ENCODE results near the gene KIAA0040. TPM values are rescaled to one million over a fixed set of nuclear protein-coding genes. Genes with fewer than 3 reads are reported as not detected.

KIAA0040 gene
- total and polyA plus RNA-seq, 8 donors = 17.6 to 42.9 (median 21.9) TPM

DNA sequence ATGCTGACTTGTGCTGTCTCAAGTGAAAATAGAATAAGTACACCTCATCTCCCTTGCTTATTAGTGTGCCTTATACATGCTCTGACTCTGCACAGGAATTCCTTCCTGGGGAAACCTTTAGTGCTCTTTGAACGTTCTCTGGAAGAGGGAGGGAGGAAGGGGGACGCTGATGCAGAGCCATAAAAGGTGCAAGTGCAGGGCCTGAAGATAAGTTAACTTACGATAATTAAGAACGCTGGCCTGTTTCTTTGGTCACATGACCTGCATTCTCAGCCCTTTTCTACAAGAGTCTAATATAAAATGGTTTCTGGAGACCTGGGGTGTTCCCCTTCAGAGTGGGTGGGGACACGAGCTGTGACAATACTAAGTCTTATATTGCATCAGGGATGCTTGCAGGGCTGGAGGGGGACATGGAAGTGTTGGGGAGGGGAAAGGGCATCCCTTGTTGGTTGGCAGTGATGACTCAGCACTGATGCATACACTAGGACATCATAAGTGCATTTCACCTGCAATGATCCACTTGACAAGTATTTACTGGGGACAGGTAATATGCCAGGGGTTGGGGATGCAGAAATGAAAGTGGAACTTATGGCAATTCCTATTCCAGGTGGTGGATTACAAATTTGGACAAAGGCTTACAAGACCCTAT lies 26.3 kb upstream of the KIAA0040 start:
- no peak for ATAC-seq
- TF ChIP-seq, protein P1, sequence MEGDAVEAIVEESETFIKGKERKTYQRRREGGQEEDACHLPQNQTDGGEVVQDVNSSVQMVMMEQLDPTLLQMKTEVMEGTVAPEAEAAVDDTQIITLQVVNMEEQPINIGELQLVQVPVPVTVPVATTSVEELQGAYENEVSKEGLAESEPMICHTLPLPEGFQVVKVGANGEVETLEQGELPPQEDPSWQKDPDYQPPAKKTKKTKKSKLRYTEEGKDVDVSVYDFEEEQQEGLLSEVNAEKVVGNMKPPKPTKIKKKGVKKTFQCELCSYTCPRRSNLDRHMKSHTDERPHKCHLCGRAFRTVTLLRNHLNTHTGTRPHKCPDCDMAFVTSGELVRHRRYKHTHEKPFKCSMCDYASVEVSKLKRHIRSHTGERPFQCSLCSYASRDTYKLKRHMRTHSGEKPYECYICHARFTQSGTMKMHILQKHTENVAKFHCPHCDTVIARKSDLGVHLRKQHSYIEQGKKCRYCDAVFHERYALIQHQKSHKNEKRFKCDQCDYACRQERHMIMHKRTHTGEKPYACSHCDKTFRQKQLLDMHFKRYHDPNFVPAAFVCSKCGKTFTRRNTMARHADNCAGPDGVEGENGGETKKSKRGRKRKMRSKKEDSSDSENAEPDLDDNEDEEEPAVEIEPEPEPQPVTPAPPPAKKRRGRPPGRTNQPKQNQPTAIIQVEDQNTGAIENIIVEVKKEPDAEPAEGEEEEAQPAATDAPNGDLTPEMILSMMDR (IDR thresholded peaks at IDR 0.05) = no peak
- Histone ChIP-seq H3K27me3 (no peaks in the 10 kb centered on the region), H3K36me3 (no peaks in the 10 kb centered on the region), H3K4me3 (no peak overlapping the region), H3K9me3 (no peaks in the 10 kb centered on the region), H3K4me1 (peaks cover 8 to 11% of the 10 kb centered on the region in 2 donors), H3K27ac (no peak overlapping the region)
- intact Hi-C loops (cut with DNase I) = no loop called here
- no peak for DNase-seq

DNA sequence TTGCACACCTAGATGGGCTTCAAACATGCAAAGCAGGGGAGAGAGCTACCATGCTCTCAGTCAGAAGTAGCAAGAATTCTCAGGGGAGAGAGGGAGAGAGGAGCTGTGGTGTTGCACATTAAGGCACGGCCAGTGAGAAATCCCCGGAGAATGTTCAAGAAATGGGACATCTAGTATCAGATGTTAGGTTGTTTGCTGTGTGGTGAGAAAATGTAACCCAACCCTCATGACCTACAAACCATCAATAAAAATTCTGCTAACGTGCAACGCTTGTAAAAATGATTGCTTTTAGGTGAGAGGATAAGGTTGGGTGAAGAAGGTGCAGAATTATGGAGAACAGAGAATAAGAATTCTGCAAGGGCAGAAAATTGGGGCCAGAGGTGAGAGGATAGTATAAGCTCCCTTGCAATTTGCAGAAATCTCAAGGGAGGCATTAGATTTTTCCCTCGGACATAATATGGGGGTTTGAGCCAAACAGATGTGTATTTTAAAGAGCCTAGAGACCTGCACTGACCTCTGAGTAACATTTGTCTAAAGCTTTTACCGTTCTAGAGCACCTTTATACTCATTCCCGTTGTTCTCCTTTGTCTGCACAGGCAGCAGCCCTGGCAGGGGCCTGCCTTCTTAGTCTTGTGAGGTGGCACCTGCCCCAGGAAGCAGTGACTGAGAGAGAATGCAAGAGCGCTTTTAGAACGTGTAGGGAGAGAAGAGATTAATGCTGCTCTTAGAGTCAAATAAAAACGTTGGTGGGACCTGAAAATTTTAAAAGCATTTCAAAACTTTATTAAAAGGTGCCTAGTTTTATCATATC lies 25.4 kb upstream of the KIAA0040 start:
- ATAC-seq (no peak), DNase-seq (no peak)
- TF ChIP-seq, protein P1 (IDR thresholded peaks at IDR 0.05) = no peak
- Histone ChIP-seq H3K27ac (no peak overlapping the region), H3K4me1 (peaks cover 8 to 11% of the 10 kb centered on the region in 2 donors), H3K9me3 (peaks cover 0 to 2% of the 10 kb centered on the region in 2 donors), H3K4me3 (no peak overlapping the region), H3K27me3 (no peaks in the 10 kb centered on the region), H3K36me3 (no peaks in the 10 kb centered on the region)
- intact Hi-C loops (cut with DNase I) = no loop called here

DNA sequence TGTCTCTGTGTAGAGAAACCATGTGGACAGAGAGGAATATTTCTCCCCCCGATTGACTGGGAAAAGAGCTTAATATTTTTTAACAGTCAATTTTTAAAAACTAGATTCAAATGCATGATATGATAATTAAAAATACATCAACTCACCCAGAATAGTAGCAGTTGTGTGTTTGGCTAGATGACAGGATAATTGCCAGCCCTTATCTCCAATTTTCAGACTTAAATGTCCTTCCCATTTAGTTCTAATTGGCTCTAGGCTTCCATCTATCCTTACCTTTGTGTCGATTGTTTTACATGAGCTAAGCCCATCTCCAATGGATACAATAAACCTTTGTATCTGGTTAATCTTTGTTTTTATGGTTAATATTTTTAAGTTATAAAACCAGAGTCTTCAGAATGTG lies 23.9 kb upstream of the KIAA0040 start:
- no peak overlapping the region for H3K4me3 ChIP-seq
- no peak for ATAC-seq
- TF ChIP-seq, protein P1 (IDR thresholded peaks at IDR 0.05) = no peak
- H3K27me3 ChIP-seq = no peaks in the 10 kb centered on the region
- peaks cover 0 to 2% of the 10 kb centered on the region in 2 donors for H3K9me3 ChIP-seq
- H3K36me3 ChIP-seq = no peaks in the 10 kb centered on the region
- no peak overlapping the region for H3K27ac ChIP-seq
- DNase-seq = no peak
- intact Hi-C loops (cut with DNase I) = no loop called here
- peaks cover 4 to 11% of the 10 kb centered on the region in 2 donors for H3K4me1 ChIP-seq

DNA sequence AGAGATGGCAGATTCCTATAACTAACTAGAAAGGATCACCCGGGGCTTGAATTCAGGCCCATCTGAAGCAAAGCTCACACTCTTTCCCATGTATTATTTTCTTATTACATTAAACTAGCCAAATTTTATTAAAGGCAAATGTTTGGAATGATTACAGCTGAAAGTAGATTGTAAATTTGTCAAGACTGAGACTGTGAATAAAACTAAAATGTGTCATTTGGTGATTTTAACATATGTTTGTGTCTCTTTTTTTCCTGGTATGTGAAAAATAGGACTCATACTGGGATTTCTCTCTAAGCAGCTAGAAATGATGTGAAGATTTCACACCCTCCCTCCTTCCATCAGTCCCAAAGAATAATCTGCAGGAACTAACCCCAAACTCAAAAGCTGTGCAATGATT lies 19.1 kb upstream of the KIAA0040 start:
- intact Hi-C loops (cut with DNase I) = no loop called here
- Histone ChIP-seq H3K27ac (no peak overlapping the region), H3K9me3 (peaks cover 0 to 2% of the 10 kb centered on the region in 2 donors), H3K4me1 (peaks cover 0 to 18% of the 10 kb centered on the region in 2 donors), H3K4me3 (no peak overlapping the region), H3K27me3 (no peaks in the 10 kb centered on the region), H3K36me3 (no peaks in the 10 kb centered on the region)
- DNase-seq (no peak), ATAC-seq (no peak)
- TF ChIP-seq, protein P1 (IDR thresholded peaks at IDR 0.05) = no peak

DNA sequence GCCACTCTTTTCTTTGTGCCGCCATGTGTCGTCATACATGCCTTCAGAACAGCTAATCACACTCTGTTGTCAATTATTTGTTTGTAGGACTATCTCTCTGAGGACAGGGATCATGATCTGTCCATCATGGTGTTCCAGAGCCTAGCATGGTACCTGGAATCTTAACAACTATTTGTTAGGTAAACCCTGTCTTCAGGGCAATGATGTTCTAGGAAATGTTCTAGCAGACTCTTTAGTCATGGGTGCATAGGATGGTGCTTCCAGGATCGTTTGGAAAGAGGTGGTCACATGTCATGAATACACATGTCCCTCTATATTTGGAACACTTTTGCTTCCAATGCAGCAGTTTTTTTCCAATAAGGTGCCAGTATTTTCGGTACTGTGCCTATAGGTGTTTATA lies 18.2 kb upstream of the KIAA0040 start:
- Histone ChIP-seq H3K27ac (no peak overlapping the region), H3K36me3 (no peaks in the 10 kb centered on the region), H3K4me1 (peaks cover 0 to 18% of the 10 kb centered on the region in 2 donors), H3K9me3 (peaks cover 0 to 2% of the 10 kb centered on the region in 2 donors), H3K27me3 (no peaks in the 10 kb centered on the region), H3K4me3 (no peak overlapping the region)
- DNase-seq (no peak), ATAC-seq (no peak)
- TF ChIP-seq, protein P1 (IDR thresholded peaks at IDR 0.05) = no peak
- intact Hi-C loops (cut with DNase I) = no loop called here

Data from left lung (tissue), 10 donors.